ENCODE measurements around the gene PCDHAC2.

Gene PCDHAC2

GRCh38 chr5:140982083-140982716, 15.9 kb downstream of the PCDHAC2 start:
- DNase-seq = no peak
- in situ Hi-C loops (cut with HindIII; ENCODE audit: low pct_ligation_motif_present, low pct_unique_long_range_greater_than_20kb, low sequenced_read_pairs) = no loop called here

GRCh38 chr5:140986117-140986521, 19.8 kb downstream of the PCDHAC2 start:
- DNase-seq = no peak
- in situ Hi-C loops (cut with HindIII; ENCODE audit: low pct_ligation_motif_present, low pct_unique_long_range_greater_than_20kb, low sequenced_read_pairs) = no loop called here

GRCh38 chr5:140988100-140988499, 21.8 kb downstream of the PCDHAC2 start:
- DNase-seq = no peak
- in situ Hi-C loops (cut with HindIII; ENCODE audit: low pct_ligation_motif_present, low pct_unique_long_range_greater_than_20kb, low sequenced_read_pairs) = no loop called here

DNA sequence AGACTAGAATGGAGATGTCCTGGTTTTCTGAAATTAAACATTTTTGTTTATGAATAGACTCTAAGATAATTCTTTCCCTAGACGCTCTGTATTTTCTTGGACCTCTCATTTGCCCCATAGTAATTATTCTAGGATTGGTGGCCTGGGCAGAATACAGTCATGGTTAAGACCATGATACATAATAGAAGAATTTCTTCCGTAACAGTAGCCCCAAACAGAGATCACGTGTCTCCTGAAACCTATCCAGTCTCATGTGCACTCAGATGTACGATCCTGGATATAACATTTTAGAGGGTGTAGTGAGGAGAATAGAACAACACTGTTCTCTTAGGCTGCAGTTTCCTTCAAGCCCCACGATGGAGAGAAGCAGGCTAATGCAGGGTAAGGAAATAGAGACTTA, 22.3 kb downstream of the PCDHAC2 start:
- in situ Hi-C loops (cut with HindIII; ENCODE audit: low pct_ligation_motif_present, low pct_unique_long_range_greater_than_20kb, low sequenced_read_pairs) = no loop called here
- DNase-seq = no peak

DNA sequence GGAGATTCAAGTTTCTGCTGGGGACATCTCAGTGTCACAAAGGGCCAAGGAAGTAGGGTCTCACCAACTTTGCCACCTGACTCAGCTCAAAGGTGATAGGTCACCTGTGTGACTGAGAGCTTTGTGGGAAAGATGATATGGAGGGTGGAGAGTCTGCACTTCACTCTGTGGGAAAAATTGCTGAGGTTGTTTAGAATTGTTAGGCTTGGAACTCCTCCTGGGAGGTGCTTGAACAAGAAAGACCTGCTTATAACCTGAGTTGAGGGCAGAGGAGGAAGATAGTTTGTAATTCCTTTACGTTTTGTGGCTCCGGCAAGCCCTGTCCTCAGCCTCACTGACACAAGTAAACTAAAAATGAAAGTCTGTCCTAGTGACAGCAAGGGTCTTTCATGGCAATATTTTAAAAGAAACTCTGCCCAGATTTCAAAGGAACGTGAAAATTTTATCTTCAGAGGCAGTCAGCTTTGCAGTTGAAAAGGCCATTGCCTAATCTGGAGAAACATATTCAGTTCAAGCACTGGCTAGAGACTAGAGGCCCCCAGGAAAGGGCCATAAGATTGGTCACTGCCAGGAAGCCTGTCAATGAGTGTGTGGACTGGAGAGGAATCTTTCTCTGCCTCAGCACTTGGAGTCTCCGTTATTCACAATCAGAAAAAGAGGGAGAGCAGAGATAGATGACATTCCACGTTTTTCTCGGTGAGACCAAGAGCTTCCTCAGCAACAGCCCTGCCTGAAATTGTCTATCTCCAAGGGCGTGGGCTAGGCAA, 23.2 kb downstream of the PCDHAC2 start:
- in situ Hi-C loops (cut with HindIII; ENCODE audit: low pct_ligation_motif_present, low pct_unique_long_range_greater_than_20kb, low sequenced_read_pairs) = no loop called here
- DNase-seq = no peak

GRCh38 chr5:140992828-140993227, 26.6 kb downstream of the PCDHAC2 start:
- in situ Hi-C loops (cut with HindIII; ENCODE audit: low pct_ligation_motif_present, low pct_unique_long_range_greater_than_20kb, low sequenced_read_pairs) = no loop called here
- no peak for DNase-seq

DNA sequence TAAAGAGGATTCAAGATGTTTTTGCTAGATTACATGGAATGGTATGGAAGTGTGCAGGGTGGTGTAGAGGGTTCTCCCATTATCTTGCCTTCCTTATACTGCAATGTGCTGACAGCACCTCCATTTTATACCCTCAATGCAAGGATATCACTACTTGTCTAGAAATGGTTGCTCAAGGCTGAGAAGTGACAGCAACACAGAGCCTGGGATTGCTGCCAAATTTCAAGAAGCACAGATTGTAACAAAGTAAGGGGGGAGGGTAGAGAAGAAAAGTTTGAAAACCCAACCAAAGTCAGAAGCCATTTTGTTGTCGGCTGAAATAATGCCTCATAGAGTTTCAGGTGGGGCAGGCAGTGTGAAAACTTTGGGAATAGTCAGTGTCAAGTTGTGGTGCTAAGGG, 29.8 kb downstream of the PCDHAC2 start:
- in situ Hi-C loops (cut with HindIII; ENCODE audit: low pct_ligation_motif_present, low pct_unique_long_range_greater_than_20kb, low sequenced_read_pairs) = no loop called here
- DNase-seq = no peak

- DNase-seq = no peak
Observed at GRCh38 chr5:140998921-140999410, 32.7 kb downstream of the PCDHAC2 start.

GRCh38 chr5:141001446-141001843, 35.2 kb downstream of the PCDHAC2 start:
- no peak for DNase-seq
- in situ Hi-C loops (cut with HindIII; ENCODE audit: low pct_ligation_motif_present, low pct_unique_long_range_greater_than_20kb, low sequenced_read_pairs) = no loop called here

More at GRCh38 chr5:140998921-140999410, 32.7 kb downstream of the PCDHAC2 start:
- in situ Hi-C loops (cut with HindIII; ENCODE audit: low pct_ligation_motif_present, low pct_unique_long_range_greater_than_20kb, low sequenced_read_pairs) = no loop called here

DNA sequence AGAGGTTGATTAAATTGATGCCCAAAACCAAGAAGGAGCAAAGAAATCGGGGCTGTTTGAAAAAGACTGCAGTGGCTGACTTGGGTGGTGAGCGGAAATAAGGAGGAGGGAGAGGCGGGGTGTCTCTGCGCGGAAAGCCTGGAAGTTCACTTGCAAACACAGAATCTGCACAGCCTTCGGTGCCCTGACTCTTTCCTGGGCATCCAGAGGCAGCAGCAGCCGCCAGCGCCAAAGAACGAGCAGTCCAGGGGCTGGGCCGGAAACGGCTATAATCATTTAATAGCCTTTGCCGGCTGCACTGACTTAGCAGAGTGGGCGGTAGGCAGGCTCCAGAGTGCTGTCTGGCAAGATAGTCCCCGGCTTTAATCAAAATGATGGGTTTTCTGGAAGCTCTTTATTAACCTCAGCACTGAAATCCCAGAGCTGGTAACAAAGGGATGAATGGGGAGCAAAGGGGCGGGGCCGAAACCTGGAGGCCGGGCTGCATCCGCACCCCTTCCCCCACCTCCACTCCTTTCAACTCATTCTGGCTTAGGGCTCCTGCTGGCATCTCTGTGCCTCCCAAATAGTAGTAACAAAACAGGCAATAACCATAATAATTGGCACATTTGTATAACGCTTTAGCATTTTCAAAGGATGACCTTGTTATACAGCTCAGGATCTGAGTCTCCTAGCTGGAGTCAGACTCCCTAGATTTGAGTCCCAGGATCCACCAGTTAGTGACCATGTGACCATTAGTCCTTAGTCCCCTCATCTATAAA, 35.7 kb downstream of the PCDHAC2 start:
- no peak for DNase-seq

GRCh38 chr5:141002605-141002965, 36.3 kb downstream of the PCDHAC2 start:
- in situ Hi-C loops (cut with HindIII; ENCODE audit: low pct_ligation_motif_present, low pct_unique_long_range_greater_than_20kb, low sequenced_read_pairs) = no loop called here
- DNase-seq = no peak

More for the DNA sequence above, 35.7 kb downstream of the PCDHAC2 start:
- in situ Hi-C loops (cut with HindIII; ENCODE audit: low pct_ligation_motif_present, low pct_unique_long_range_greater_than_20kb, low sequenced_read_pairs) = no loop called here

- in situ Hi-C loops (cut with HindIII; ENCODE audit: low pct_ligation_motif_present, low pct_unique_long_range_greater_than_20kb, low sequenced_read_pairs) = no loop called here
- DNase-seq = no peak
Observed at GRCh38 chr5:141003031-141003430, 36.8 kb downstream of the PCDHAC2 start.

GRCh38 chr5:141003791-141004611, 37.7 kb downstream of the PCDHAC2 start:
- DNase-seq = no peak
- in situ Hi-C loops (cut with HindIII; ENCODE audit: low pct_ligation_motif_present, low pct_unique_long_range_greater_than_20kb, low sequenced_read_pairs) = no loop called here

DNA sequence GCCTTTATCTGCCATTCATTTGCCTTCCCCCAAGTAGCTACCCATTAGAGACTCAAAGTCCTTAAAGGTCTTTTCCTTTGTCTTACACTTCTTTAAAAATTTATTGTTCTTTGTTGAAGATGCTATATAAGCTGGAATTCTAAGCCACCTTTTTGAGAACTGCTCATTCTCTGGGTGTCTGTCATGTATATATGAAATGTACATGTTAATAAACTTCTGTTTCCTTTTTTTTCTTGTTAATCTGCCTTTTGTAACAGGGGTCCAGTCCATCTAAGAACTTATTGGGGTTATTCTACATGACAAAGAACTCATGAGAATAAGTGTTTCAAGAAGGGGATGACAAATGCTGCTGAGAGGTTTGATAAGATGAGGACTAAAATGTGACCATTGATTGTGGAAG, 41.5 kb downstream of the PCDHAC2 start:
- in situ Hi-C loops (cut with HindIII; ENCODE audit: low pct_ligation_motif_present, low pct_unique_long_range_greater_than_20kb, low sequenced_read_pairs) = no loop called here
- no peak for DNase-seq

DNA sequence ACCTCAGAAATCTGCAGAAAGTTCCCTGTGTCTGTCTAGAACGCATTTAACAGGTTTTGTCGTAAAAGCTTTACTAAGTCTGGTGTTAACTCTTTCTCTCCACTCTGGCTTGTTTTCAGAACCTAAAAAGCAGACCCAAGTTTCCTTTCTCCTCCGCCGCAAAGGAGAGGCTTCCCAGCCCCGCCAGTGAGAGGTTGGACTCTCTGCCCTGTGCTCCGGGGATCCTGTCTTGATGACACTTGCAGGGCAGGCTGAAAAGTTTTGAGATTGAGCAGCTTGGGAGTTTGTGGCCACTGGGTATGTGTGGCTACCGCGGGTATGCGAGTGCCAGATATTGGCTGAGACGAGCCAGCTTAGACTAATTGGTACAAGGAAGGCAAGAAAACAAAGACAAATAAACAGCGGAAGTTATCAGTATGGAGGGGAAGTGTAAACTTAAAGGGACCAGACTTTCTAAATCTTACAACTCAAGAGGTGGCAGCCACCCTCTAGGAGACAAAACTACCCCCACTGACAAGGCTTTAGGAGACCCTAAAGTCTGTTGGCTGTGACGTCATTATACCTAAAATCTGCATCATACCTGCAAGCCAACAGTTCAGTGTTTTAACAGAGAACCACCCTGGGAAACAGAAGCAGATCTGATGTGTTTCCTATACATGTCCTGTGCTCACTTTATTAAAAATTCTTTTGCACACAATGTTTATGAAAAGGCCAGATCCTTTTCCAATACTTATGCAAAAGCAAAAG, 43.9 kb downstream of the PCDHAC2 start:
- in situ Hi-C loops (cut with HindIII; ENCODE audit: low pct_ligation_motif_present, low pct_unique_long_range_greater_than_20kb, low sequenced_read_pairs) = no loop called here
- DNase-seq = no peak

- in situ Hi-C loops (cut with HindIII; ENCODE audit: low pct_ligation_motif_present, low pct_unique_long_range_greater_than_20kb, low sequenced_read_pairs) = no loop called here
- no peak for DNase-seq
Observed at GRCh38 chr5:141017943-141018342, 51.7 kb downstream of the PCDHAC2 start.

All from ACHN (cell line).